Right lobe of liver (tissue), 4 donors: ENCODE data around the gene PCSK6.

Experiments
- POLR2A ChIP-seq: fragments of 450-650 bp; IDR thresholded peaks from one replicate; pipeline ENCODE4 v1.6.1; 2017; ENCODE audit warnings: antibody characterized with exemption, mild to moderate bottlenecking
- TF ChIP-seq, protein P1 (sequence below), 4 donors: fragments of 200-600 bp in 3 of 4; fragments of 450-650 bp in 1 of 4; IDR thresholded peaks; one replicate each; pipeline versions ENCODE4 v1.5.1 to v1.8.0; 2016 to 2022; ENCODE audit warnings: antibody characterized with exemption in 4 of 4, mild to moderate bottlenecking in 2 of 4
- donor health status: DM: no; HTN: no; CAD: no.
- donor health status: DM: no; HTN: no; CAD: no.
- donor health status: DM: no; HTN: yes; CAD: no.

DNA sequence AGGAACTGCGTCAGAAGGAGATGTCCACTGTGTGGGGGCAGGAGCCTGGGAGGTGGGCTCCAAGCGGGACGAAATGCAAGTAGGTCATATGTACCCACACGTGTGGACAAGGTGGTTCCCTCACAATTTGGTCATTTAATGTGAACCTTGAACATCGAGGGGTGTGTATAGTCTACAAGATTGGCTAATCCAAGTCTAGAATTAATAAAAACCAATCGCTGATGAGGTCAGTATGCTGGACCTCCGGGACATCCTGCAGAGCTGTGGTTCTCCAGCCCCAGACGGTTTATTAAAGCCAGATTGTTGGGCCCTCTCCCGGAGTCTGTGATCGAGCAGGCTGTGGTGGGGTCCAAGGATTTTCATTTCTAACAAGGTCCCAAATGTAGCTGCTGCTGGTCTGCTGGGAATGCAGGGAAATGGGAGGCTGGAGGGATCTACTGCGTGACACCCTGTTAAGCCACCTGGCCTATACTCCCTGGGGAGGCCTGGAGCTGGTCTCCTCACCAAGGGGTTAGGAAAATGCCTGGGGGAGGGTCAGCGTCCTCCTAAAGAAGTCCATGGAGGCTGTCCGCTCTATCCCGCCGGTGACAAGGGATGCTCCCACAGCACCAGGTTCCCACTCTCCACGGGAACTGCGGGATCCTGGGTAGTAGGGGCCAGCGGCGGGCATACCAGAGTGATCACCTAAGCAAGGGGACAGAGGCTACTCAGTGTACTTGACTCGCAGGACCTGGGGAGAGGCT is 25.1 kb downstream of the PCSK6 start:
- TF ChIP-seq, protein P1, sequence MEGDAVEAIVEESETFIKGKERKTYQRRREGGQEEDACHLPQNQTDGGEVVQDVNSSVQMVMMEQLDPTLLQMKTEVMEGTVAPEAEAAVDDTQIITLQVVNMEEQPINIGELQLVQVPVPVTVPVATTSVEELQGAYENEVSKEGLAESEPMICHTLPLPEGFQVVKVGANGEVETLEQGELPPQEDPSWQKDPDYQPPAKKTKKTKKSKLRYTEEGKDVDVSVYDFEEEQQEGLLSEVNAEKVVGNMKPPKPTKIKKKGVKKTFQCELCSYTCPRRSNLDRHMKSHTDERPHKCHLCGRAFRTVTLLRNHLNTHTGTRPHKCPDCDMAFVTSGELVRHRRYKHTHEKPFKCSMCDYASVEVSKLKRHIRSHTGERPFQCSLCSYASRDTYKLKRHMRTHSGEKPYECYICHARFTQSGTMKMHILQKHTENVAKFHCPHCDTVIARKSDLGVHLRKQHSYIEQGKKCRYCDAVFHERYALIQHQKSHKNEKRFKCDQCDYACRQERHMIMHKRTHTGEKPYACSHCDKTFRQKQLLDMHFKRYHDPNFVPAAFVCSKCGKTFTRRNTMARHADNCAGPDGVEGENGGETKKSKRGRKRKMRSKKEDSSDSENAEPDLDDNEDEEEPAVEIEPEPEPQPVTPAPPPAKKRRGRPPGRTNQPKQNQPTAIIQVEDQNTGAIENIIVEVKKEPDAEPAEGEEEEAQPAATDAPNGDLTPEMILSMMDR (IDR thresholded peaks at IDR 0.05), result no peak
- no peak for TF ChIP-seq POLR2A
